ENCODE measurements around the gene SPATC1L.
"Not testable (repeated sequence)": the region's sequence is repeated elsewhere in the genome, so short reads cannot be mapped to it uniquely, and the experiment has no call there.

The SPATC1L gene

DNA sequence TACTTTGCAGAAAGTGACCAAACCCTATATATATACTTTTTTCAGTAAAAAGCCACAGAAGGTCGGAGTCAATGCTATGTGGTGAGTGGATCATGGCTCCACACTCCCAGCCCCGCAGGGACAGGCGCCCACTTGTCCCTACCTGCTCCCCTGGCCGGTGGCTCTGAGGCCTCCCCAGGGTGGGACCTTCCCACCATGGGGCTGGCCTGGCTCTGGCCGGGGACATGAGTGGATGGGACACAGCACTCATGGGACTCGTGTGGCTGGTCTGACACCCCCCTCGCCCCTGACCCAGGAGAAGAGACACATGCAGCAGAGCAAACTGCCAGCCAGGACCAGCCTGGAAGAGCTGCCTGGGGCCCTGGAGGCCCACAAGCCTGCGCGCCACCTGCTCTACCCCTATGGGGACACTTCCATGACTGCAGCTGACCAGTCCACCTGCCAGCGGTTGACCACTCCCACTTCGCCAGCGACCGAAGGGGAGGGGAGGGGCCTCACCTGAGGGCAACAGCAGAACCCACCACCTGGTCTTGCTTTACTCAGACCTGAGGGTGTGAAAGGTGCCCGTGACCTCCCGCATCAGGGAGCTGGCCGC lies 2.2 kb downstream of the SPATC1L start:
- DNase-seq: no peak

DNA sequence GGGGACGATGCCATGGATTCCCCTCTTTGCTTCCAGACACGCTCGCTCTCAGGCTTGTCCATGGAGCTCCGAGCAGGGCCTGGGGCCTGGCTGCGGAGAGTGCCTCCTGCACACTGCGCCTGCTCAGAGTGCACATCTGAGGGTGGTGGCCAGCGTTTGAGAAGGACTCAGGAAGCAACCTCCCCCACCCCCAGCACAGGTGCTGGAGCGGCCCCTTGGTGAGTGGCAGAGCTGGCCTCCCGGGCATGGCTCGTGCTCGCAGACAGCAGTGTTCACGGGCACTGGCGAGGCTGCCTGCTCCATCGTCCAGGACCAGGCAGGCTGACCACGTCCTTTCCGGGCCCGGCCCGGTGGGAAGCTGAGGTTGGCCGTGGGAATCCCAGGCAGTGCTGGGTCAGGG lies 2.8 kb downstream of the SPATC1L start:
- no peak for DNase-seq

GRCh38 chr21:46180778-46181391 lies 3.4 kb downstream of the SPATC1L start:
- no peak for DNase-seq

GRCh38 chr21:46180079-46180722 lies 4.1 kb downstream of the SPATC1L start:
- no peak for DNase-seq

DNA sequence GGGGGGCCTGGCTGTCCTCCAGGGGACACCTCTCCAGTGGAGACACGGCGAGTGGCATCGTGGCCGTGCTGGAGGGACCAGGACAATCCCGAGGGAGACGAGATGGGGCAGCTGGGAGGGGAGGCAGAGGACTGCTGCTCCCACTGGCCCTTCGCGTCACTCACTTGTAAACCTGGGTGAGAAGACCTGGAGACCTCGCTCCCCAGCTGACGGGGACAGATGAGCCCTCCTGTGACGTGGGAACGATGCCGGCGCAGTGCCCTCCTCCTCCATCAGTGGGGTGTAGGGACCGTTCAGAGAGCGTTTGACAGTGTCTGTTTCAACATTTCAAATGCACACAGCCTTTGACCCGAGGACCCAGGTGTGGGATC lies 4.6 kb downstream of the SPATC1L start:
- DNase-seq: no peak

- DNase-seq: no peak
Measured at GRCh38 chr21:46178961-46179360, 5.3 kb downstream of the SPATC1L start.

- not testable (repeated sequence) for DNase-seq
Measured at GRCh38 chr21:46176443-46177129, 7.7 kb downstream of the SPATC1L start.

- DNase-seq: no peak
Measured at GRCh38 chr21:46173573-46173972, 10.7 kb downstream of the SPATC1L start.

GRCh38 chr21:46172863-46173528 lies 11.3 kb downstream of the SPATC1L start:
- no peak for DNase-seq

GRCh38 chr21:46171996-46172862 lies 12.0 kb downstream of the SPATC1L start:
- no peak for DNase-seq

DNA sequence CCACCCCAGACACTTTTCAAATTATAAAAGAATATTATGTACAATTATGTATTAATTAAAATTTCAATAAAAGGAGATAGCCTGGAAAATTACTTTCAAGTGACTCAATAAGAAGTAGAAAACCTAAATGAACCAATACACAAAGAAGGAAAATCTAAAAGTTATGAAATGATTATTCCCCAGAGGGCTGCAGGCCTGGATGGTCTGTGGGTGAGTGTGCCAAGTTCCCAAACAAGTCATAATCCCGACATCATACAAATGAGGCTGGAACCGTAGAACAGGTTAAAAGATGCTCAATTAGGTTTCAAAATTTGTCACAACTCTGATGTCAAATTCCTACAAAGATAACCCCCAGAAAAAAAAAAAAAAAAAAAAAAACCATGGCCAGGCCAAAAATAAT lies 12.7 kb downstream of the SPATC1L start:
- DNase-seq: no peak

- not testable (repeated sequence) for DNase-seq
Measured at GRCh38 chr21:46170436-46171193, 13.6 kb downstream of the SPATC1L start.

GRCh38 chr21:46168659-46169386 lies 15.4 kb downstream of the SPATC1L start:
- DNase-seq: no peak

GRCh38 chr21:46168238-46168637 lies 16.0 kb downstream of the SPATC1L start:
- DNase-seq: no peak

GRCh38 chr21:46165098-46165497 lies 19.2 kb downstream of the SPATC1L start:
- no peak for DNase-seq

GRCh38 chr21:46163380-46163779 lies 20.9 kb downstream of the SPATC1L start:
- no peak for DNase-seq

GRCh38 chr21:46161633-46162592 lies 22.3 kb downstream of the SPATC1L start:
- no peak for DNase-seq

DNA sequence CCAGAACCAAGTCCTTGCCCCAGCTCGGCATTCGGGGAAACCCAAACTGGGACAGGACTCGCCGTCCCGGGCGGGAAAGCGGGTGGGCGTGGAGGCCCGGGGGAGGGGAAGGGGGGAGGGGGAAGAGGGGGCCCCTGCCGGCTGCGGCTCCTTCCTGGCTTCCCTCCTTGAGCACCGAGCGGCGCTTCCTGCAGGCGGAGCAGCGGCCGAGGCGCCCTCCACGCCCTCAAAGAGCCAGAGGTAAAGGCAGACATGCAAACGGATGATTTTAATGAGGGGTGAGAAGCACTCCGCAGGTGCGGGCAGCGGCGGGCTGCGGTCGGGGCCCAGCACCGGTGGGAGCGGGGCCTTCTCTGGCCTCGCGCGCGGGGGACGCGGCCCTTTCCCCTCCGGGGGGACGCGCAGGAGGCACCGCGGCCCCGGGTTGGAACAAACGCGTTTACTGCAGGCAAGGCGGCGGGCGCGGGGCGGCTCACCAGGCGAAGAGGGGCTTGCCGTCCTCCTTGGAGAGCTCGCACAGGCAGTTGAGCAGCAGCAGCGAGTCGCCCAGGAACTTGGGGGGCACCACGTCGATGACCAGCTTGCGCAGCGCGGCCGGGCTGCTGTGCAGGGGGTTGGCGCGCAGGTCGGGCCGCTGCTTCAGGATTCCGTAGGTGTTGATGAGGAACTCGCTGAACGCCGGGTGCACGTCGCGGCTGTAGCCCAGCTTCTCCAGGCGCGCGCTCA lies 23.2 kb downstream of the SPATC1L start:
- no peak for DNase-seq

DNA sequence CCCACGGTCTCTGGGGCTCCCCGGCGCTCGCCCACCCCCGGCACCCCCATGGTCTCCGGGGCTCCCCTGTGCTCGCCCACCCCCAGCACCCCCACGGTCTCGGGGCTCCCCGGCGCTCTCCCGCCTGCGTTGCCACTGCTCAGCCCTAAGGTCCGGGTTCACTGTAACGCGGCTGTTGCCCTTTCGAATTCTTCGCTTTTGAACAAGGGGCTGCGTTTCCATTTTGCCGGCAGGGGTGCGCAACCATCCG lies 23.7 kb downstream of the SPATC1L start:
- DNase-seq: no peak
